Smooth muscle cell (in vitro differentiated cells): ENCODE measurements around the gene ITFG1. TPM values are rescaled to one million over a fixed set of nuclear protein-coding genes. Genes with fewer than 3 reads are reported as not detected.

Experiments
- DNase-seq: peaks from one replicate; lab custom pipeline; 2025; ENCODE audit not compliant: unreplicated experiment; lab: John Stamatoyannopoulos, UW
- H2AFZ ChIP-seq: fragments of 200-600 bp; sonication (generic); 2 replicates; pipeline ENCODE4 v1.6.0; 2016; ENCODE audit warnings: antibody characterized with exemption, low read depth, mild to moderate bottlenecking
- H3F3A ChIP-seq: fragments of 200-600 bp; sonication (generic); 2 replicates; pipeline ENCODE4 v1.6.0; 2017; ENCODE audit warnings: antibody characterized with exemption, low read depth
- H3K27ac ChIP-seq: fragments of 200-600 bp; sonication (generic); 2 replicates; pipeline ENCODE4 v1.5.1; 2016; ENCODE audit warnings: low read depth, mild to moderate bottlenecking
- H3K27me3 ChIP-seq: fragments of 200-600 bp; sonication (generic); 2 replicates; pipeline ENCODE4 v1.6.1; 2016; ENCODE audit warnings: low read depth, mild to moderate bottlenecking
- H3K36me3 ChIP-seq: fragments of 200-600 bp; sonication (generic); 2 replicates; pipeline ENCODE4 v1.5.1; 2016; ENCODE audit warnings: low read depth
- H3K4me1 ChIP-seq: fragments of 200-600 bp; sonication (generic); 2 replicates; pipeline ENCODE4 v1.5.1; 2016; ENCODE audit warnings: low read depth
- H3K4me2 ChIP-seq: fragments of 200-600 bp; sonication (generic); 2 replicates; pipeline ENCODE4 v1.6.0; 2016; ENCODE audit warnings: mild to moderate bottlenecking
- H3K4me3 ChIP-seq: fragments of 200-600 bp; sonication (generic); 2 replicates; pipeline ENCODE4 v1.5.1; 2016; ENCODE audit warnings: mild to moderate bottlenecking
- H3K79me2 ChIP-seq: fragments of 200-600 bp; sonication (generic); 2 replicates; pipeline ENCODE4 v1.6.0; 2016; ENCODE audit warnings: low read depth, mild to moderate bottlenecking
- H3K9ac ChIP-seq: fragments of 200-600 bp; sonication (generic); 2 replicates; pipeline ENCODE4 v1.6.0; 2016; ENCODE audit warnings: low read depth
- H3K9me3 ChIP-seq: fragments of 200-600 bp; sonication (generic); replicated peaks from 2 replicates; pipeline ENCODE4 v1.5.1; 2016; ENCODE audit warnings: low read depth
- H4K20me1 ChIP-seq: fragments of 200-600 bp; sonication (generic); 2 replicates; pipeline ENCODE4 v1.6.0; 2016; ENCODE audit warnings: low read depth
- WGBS: methylation state at CpG from one replicate; pipeline ENCODE4 v1.1.7; 2016; ENCODE audit warnings: low lambda C conversion rate; 5-methylcytosine and 5-hydroxymethylcytosine counted together
- polyA plus RNA-seq: library from polyadenylated mRNA; unstranded; fragments of >200 nt; fragmentation: Nextera tagmentation; extraction: Ambion mirVana; gene quantifications from 2 replicates; pipeline ENCODE4 v1.2.1, GENCODE V29; 2016
- total RNA-seq: library from RNA; depleted of rRNA; stranded (reverse); fragments of >200 nt; gene quantifications from 2 replicates; pipeline ENCODE4 v1.2.3, GENCODE V29; 2014
- TF ChIP-seq, protein P1 (sequence below): fragments of 200-600 bp; sonication (generic); IDR thresholded peaks from 2 replicates; pipeline ENCODE4 v1.5.1; 2017; ENCODE audit warnings: borderline replicate concordance, mild to moderate bottlenecking, antibody characterized with exemption; ENCODE audit not compliant: insufficient read depth, poor library complexity, severe bottlenecking

Gene ITFG1
- total RNA-seq (100 and 104 TPM in 2 replicates), polyA plus RNA-seq (68.0 and 75.2 TPM in 2 replicates)

DNA sequence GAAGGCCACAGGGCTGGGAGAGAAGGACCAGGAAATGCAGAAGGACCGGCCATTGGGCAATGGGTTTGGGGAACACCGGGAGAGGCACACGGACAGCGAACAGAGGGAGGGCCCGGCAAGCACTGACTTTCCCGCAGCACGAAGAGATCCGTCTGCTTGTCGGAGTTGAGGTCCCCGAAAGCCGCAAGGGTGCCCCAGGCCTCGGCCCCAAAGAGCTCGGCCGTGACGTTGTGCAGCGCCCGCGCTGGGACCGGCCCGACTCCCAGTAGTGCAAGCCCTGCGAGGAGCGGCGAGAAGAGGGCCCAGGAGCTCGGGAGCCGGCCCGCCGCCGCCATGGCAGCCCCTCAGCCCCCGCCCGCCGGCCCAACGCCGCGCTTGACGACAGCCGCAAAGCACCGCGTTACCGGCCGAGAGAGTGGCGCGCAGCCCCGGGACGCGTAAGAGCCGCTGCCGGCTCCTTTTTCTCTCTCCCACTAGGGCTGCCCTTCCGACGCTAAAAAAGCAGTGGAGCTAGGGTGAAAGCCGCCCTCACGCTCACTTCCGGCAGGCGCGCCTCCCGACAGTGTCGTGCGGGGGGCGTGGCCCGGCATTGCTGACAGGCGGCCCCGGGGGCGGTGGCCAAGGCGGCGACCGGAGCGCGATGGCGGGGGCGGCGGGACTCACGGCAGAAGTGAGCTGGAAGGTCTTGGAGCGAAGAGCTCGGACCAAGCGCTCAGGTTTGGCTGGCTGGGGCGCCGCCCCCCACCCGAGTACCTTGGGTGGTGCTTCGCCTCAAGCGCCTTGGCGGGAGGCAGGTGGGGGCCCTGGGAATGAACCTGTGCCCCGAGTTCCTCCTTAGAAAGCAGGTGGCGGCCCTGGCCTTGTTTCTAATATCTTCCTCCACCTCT is at the start of gene ITFG1, which contains the start of gene PHKB:
Gene ITFG1 (minus strand): TSS at position 353 of the 887 bp plus-strand sequence. CDS start 18 bp downstream, at position 335.
Gene PHKB (plus strand): TSS at position 621 of the 887 bp plus-strand sequence. CDS start 20 bp downstream, at position 641.
- Histone ChIP-seq H3K9ac (peak within 1 kb of the TSS; percentile 99), H3K9me3 (no peaks in the 10 kb centered on the region)

GRCh38 chr16:47507701-47508100 is 46.8 kb upstream of the ITFG1 start:
- H2AFZ ChIP-seq, result no peak overlapping the region
- no peaks in the 10 kb centered on the region for H3K27me3 ChIP-seq
- H3K4me1 ChIP-seq, result no peaks in the 10 kb centered on the region
- H3K9ac ChIP-seq, result no peak overlapping the region
- no peaks in the 10 kb centered on the region for H4K20me1 ChIP-seq
- no peak overlapping the region for H3K27ac ChIP-seq
- H3K4me2 ChIP-seq, result no peak overlapping the region
- H3K4me3 ChIP-seq, result no peak overlapping the region
- TF ChIP-seq, protein P1, sequence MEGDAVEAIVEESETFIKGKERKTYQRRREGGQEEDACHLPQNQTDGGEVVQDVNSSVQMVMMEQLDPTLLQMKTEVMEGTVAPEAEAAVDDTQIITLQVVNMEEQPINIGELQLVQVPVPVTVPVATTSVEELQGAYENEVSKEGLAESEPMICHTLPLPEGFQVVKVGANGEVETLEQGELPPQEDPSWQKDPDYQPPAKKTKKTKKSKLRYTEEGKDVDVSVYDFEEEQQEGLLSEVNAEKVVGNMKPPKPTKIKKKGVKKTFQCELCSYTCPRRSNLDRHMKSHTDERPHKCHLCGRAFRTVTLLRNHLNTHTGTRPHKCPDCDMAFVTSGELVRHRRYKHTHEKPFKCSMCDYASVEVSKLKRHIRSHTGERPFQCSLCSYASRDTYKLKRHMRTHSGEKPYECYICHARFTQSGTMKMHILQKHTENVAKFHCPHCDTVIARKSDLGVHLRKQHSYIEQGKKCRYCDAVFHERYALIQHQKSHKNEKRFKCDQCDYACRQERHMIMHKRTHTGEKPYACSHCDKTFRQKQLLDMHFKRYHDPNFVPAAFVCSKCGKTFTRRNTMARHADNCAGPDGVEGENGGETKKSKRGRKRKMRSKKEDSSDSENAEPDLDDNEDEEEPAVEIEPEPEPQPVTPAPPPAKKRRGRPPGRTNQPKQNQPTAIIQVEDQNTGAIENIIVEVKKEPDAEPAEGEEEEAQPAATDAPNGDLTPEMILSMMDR, result no peak
- no peaks in the 10 kb centered on the region for H3K9me3 ChIP-seq
- no peaks in the 10 kb centered on the region for H3F3A ChIP-seq
- no peaks in the 10 kb centered on the region for H3K79me2 ChIP-seq
- no peak for DNase-seq
- WGBS, result 90% methylated on average over 1 of the region's 1 CpG
- H3K36me3 ChIP-seq, result peaks cover 4% of the 10 kb centered on the region

More for the DNA sequence above, at the start of gene ITFG1, which contains the start of gene PHKB:
- peak; percentile 76 for DNase-seq
- Histone ChIP-seq H3K36me3 (no peaks in the 10 kb centered on the region), H3K4me1 (peaks cover 10% of the 10 kb centered on the region), H3K27me3 (no peaks in the 10 kb centered on the region), H3K79me2 (peaks cover 34% of the 10 kb centered on the region), H2AFZ (peak within 1 kb of the TSS; percentile 89), H3K4me2 (peak within 1 kb of the TSS; percentile 89), H3K27ac (peak within 1 kb of the TSS; percentile 100), H3F3A (no peaks in the 10 kb centered on the region), H4K20me1 (no peaks in the 10 kb centered on the region), H3K4me3 (peak within 1 kb of the TSS; percentile 80)
- WGBS, result 1% methylated on average over 82 of the region's 82 CpGs
- TF ChIP-seq, protein P1, result no peak

DNA sequence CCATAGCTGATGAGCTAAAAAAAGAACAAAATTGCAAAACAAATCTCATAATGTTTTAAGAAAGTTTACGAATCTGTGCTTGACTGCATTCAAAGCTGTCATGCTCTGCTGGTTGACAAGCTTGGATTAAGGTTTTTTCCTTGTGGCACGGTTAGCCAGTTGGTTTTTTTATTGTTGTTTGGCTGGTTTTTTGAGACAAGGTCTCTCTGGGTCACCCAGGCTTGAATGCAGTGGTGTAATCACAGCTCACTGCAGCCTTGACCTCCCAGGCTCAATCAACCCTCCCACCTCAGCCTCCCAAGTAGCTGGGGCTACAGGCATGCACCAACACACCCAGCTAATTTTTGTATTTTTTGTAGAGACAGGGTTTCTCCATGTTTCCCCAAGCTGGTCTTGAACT is 45.9 kb upstream of the ITFG1 start:
- Histone ChIP-seq H3K36me3 (no peaks in the 10 kb centered on the region), H3K4me1 (no peaks in the 10 kb centered on the region), H3F3A (no peaks in the 10 kb centered on the region), H4K20me1 (no peaks in the 10 kb centered on the region), H3K9ac (no peak overlapping the region), H3K4me3 (no peak overlapping the region), H2AFZ (no peak overlapping the region), H3K27me3 (no peaks in the 10 kb centered on the region), H3K9me3 (no peaks in the 10 kb centered on the region), H3K27ac (no peak overlapping the region), H3K79me2 (no peaks in the 10 kb centered on the region), H3K4me2 (no peak overlapping the region)
- WGBS, result 78% methylated on average over 2 of the region's 2 CpGs
- no peak for DNase-seq
- TF ChIP-seq, protein P1, result no peak

DNA sequence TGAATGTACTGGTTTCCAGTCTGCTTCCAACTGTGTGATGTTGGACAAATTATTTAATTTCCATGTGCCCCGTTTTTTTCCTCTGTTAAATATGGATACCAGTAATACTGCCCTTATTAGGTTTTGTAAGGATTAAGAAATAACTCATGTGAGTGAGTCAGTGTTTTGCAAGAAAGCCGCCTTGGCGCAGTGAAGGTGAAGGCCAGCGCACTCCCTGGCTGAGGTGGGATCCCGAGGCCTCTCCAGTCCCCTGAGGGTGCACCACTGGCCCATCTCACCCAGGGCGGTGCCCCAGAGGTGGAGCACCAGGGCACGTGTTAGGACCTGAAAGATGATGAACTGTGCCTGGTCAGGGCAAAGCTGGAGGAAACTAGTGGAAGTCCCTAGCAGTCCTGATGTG is 43.7 kb upstream of the ITFG1 start:
- Histone ChIP-seq H3K36me3 (peaks cover 8% of the 10 kb centered on the region), H3K4me1 (no peaks in the 10 kb centered on the region), H4K20me1 (no peaks in the 10 kb centered on the region), H3K9ac (no peak overlapping the region), H3K4me2 (no peak overlapping the region), H3K9me3 (no peaks in the 10 kb centered on the region), H3K27ac (no peak overlapping the region), H2AFZ (no peak overlapping the region), H3K79me2 (no peaks in the 10 kb centered on the region), H3K27me3 (no peaks in the 10 kb centered on the region), H3F3A (no peaks in the 10 kb centered on the region), H3K4me3 (no peak overlapping the region)
- TF ChIP-seq, protein P1, result no peak
- WGBS, result 99% methylated on average over 7 of the region's 7 CpGs
- DNase-seq, result no peak
